Measurements from ENCODE around the gene ANKS1A.
"Not testable (repeated sequence)": the region's sequence is repeated elsewhere in the genome, so short reads cannot be mapped to it uniquely, and the experiment has no call there.

Gene ANKS1A

DNA sequence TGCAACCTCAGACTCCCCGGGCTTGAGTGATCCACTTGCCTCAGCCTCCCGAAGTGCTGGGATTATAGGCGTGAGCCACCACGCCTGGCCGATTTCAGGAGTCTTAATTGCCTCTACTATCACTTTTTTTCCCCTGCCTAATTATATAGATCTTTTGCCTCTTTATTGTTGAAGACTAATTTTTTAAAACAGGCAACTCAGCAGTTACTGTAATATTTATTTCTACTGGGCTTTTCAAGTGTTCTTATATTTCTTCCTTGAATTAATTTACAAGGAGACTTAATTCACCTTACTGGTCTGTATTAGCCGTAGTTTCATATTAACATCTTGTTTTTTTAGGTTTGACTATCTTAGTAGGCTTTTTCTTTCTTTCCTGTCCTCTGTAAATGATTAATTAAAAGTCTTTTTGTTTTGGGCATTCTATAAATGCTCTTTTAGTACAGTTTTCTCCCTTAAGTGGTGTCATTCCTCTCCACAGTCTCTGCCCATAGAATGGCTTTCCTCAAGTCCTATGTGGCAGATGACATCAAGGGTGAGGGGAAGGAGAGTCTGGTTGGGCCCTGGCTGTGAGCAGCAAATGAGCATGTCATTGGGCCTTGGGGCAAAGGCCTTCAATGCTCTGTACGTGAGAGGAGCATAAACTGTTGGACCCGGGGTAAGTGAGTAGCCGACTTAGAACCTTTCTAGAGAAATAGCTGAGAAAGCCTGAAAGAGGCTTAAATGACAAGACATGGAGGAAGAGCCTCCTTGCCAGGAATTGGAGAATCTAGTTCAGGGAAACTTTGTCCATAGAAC, 36.0 kb downstream of the ANKS1A start:
- no peak for DNase-seq

DNA sequence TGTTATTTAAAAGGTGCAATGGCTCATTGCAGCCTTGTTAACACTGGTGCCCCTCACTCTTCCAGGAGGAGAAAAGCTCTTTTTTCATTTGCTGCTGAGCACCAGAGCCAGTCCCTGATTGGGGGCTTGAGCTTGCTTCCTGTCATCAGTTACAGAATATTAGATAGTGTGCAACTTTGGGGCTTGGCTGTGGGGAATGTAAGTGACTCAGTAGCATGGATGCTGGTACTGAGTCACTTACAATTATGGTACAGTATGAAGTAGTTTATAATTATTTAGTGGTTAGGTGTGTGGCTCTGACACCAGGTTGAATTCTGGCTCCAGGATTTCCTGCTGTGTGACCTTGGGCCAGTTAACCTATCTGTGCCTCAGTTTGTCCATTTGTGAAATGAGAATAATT, 37.6 kb downstream of the ANKS1A start:
- DNase-seq, result no peak

DNA sequence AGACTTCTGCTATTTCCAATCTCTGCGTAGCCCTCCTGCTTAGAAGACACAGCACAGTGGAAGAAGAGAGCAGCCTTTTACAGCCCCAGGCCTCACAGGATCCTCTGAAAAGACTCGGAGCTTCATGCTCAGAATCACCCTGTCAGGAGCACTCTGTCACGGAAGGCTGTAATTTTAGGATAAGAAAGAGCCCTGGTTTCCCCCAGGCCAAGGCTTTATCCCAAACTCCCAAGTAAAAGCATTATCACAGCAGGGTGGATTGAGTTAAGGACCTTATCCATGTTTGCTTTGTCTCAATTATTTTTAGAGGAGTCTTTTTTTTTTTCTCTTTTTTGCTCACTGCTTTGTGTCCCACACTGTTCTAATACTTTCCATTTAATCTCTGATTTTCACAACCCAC, 39.2 kb downstream of the ANKS1A start:
- DNase-seq, result no peak

- DNase-seq, result no peak
Observed at GRCh38 chr6:34928695-34929094, 39.6 kb downstream of the ANKS1A start.

- DNase-seq, result no peak
Observed at GRCh38 chr6:34929241-34929978, 40.4 kb downstream of the ANKS1A start.

DNA sequence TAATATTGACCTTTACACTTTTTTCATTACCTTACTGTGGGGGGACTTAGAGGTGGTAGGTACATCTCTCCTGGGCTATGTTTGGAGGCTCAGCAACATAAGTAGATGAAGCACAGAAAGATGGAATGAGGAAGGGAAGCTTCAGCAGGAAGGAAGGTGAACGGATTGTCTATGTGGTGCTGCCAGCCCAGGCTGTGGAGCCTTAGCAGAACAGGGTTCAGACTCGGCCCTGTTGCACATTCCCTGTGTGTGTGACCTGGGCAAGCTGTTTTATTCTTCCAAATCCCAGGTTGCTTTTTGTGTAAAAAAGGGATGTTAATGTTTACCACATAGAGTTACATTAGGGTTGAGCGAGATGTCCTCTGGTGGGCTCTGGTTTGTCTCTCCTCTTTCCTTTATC, 41.2 kb downstream of the ANKS1A start:
- no peak for DNase-seq

GRCh38 chr6:34932202-34932601, 43.1 kb downstream of the ANKS1A start:
- DNase-seq, result not testable (repeated sequence)

DNA sequence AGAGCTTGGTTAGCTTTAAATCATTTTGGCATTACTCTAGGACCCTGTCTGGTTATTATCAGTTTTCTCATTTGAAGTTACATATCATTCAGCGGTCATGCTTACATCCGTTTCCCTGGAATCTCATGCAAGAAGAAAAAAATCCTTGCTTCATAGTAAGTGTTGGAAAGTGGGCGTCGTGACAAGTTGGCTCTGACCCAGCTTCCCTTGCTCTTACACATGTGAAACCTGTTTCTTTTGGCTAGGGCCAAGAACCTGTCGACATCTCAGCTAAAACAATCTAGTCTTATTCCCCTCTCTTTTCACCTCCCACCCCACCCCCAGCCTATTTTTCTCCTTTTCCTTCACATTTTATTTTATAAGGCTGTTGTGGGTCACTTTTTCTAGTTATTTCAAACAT, 45.5 kb downstream of the ANKS1A start:
- DNase-seq, result no peak

DNA sequence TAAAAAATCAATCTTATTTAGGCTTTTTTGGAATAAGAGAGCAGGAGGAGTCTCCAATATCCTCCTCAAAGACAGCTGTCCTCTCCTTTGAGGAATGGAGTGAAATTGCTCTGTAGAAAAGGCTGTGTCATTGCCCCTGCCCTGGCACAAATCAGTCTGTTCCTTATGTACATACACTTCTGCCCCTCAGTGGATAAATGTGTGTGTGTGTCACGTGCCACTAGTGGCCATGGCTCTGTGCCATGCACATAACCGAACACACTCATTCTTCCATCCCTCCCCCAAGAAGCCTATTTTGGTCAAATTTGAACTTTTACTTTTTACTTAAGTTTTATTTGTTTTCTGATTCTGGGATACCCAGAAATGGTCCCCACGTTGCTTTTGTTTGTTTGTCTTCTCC, 49.2 kb downstream of the ANKS1A start:
- DNase-seq, result no peak

DNA sequence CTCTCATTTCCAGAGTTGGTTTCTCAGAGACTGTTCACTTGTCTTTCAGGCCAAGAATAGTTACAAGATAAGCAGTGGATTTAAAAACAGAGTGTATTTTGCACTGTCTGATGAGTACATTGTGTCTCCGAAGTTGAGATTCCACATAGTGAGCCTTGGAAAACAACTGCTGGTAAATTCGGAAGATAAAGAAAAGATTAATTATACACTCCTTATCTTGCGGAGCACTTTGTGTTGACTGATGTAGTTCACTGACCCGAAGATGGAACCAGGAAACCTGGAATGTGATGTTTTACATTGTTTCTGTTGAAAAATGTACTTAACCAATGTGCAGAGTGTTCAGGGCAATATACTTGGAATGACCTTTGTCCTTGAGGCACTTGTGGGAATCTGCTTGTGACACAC, 51.0 kb downstream of the ANKS1A start:
- no peak for DNase-seq

- no peak for DNase-seq
Observed at GRCh38 chr6:34941421-34941820, 52.4 kb downstream of the ANKS1A start.

- DNase-seq, result no peak
Observed at GRCh38 chr6:34945317-34945716, 56.3 kb downstream of the ANKS1A start.

GRCh38 chr6:34947561-34947960, 58.5 kb downstream of the ANKS1A start:
- no peak for DNase-seq

DNA sequence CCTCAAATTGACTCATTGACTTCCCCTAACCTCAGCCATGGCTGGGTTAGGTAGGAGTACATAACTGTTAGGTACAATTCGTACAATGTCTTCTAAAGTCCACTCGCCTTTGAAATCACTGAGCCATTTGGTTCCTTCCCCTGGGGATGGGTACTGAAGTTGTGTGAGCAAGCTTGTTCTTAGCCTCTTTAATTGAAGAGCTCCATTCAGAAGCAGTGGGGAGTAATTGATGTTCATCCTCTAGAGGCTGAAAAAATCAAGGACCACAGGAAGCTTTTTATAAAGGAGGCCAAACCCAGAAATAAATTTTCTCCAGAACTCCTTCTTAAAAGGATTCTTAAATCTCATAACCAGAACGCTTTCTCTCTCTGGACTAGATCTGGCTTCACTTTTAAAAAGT, 60.6 kb downstream of the ANKS1A start:
- no peak for DNase-seq

GRCh38 chr6:34950849-34951248, 61.8 kb downstream of the ANKS1A start:
- no peak for DNase-seq

DNA sequence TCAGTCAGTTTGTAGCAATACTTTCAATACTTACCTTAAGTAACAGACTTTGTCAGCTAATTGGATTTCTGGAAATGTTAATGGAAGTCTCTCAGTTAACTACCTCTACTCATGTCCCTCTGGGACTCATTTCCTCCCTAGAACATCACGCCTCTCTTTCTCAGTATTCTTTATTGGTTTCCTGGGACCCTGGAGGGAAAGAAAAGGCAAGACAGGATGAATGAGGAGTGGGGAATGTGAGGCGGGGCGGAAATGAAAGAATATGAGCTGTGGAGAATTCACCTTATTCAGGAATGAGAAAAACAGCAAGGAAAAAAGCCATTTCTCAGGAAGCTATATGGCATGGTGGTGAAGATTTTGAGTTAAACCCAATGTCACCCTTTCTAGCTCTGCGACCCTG, 62.7 kb downstream of the ANKS1A start:
- no peak for DNase-seq

GRCh38 chr6:34953061-34954025, 64.3 kb downstream of the ANKS1A start:
- no peak for DNase-seq

DNA sequence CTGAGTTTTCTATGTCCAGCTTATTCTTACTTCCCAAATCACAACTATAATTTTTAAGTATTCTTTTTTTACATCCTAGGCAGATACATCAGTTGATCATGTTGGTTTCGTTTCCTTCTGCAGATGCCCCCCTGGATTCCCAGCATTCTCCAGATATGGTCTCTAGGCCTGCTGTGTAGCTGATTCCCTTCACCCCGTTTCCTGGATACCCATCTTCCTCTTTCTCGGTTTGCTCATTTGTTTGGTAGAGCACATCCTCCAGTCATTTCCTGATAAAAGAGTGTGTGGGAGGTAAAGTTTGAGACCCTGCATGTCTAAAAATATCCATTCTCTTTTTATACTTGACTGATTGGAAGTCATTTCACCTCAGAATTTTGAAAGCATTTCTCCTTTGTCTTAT, 66.4 kb downstream of the ANKS1A start:
- DNase-seq, result no peak

DNA sequence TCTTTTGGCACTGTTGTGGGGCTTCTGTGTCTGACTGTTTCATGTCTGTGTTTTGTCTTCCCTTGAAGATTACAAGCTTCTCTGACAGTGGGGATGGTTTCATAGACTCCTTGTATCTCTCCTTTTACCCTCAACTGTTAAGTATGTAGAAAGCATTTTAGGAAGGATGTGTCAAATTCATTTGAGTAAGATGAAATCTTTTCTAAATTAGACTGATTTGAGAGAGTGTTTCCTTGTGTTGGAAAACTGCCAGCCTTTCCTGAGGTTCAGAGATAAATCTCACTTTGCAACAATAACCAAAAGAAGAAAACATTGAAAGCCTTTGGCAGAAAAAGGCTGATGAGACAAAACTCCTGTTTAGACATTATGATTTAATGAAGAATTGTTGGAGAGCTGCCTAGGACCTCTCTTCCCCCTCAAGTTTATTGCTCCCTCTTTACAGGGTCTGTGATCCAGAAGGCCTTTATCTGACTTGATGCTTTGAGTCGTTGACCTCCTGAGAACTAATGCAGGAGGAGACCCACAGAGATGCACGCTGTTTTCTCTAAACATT, 68.3 kb downstream of the ANKS1A start:
- DNase-seq, result no peak

DNA sequence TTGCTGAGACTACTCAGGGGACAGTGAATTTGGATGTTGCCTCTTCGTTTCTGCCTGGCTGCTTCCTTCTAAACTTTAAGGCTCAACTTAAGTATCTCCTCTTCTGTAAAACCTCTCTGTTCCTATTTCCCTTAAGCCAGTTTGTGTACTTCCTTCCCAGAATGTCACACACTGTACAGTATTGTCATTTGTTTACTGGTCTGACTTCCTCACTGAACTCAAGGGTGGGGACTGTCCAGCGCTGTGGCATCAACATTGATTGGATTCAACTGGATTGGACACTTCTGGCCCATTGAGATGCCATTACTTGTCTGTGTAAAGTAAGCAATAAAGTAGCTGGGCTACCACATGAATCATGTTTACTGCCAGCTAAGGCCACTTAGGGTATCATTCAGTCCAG, 69.7 kb downstream of the ANKS1A start:
- no peak for DNase-seq

DNA sequence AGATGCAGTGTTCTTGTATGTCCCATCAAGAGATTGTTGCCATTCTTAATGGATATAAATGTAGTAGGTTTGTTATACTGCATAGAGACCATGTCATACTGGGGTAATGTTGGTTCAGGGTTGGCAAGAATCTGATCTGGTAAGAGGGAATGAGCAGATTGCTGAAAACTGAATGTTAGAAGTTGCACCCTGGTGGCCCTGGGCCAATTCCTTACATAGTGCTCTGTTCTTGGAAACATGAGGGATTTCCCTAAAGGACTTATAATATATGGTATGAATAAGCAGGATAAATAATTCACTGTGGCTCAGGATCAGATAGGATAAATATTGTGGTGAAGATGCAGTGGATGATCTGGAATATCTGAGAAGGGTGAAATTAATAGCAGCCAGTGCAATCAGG, 70.2 kb downstream of the ANKS1A start:
- no peak for DNase-seq

DNA sequence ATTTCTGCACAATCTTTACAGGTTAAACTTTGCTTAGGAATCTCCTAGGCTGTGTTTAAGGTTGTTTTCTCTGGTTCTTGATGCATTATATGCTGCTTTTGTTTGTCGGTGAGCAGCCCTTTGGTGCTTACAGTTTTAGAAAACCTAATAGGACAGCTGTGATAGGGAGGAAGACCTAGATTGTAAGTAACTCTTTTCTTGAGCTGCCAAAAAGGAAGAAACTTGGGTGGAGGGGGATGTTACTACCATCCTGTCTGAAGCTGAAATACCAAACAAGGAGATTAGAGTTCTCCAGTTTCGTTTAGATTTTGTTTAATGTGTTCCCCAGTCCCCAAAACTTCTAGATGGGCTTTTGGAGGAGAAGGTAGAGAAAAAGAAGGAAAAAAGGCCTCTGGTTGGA, 72.0 kb downstream of the ANKS1A start:
- DNase-seq, result no peak

GRCh38 chr6:34961574-34961973, 72.5 kb downstream of the ANKS1A start:
- DNase-seq, result no peak

All from CD4-positive, alpha-beta T cell treated with Interleukin-4 for 1 hour (primary cell).